K562 (cell line): ENCODE measurements around the gene SEMA6B. TPM values are rescaled to one million over a fixed set of nuclear protein-coding genes. Genes with fewer than 3 reads are reported as not detected.

ENCODE experiments used
- ATAC-seq: fragments of 200-7000 bp; cut with Tn5 transposase; 3 replicates; pipeline ENCODE4 v1.9.1; 2020; ENCODE audit warnings: moderate library complexity
- BruUV-seq: library from RNA; stranded (reverse); fragments of 400-500 nt; replicated peaks from 2 replicates; lab custom pipeline; 2021; lab: Mats Ljungman, UMichigan
- CTCF ChIA-PET: fragments of 300-600 bp; formaldehyde crosslinking; extraction: SDS; loops from one replicate; lab custom pipeline; 2021; ENCODE audit warnings: low intra/inter-chr PET ratio; lab: Yijun Ruan, JAX
- POLR2A ChIA-PET: fragments of 300-600, 350-650 bp; sonication (Branson Sonifier 250); formaldehyde crosslinking; extraction: SDS; loops from one replicate; lab custom pipeline; 2021; ENCODE audit warnings: antibody characterized with exemption, inconsistent platforms; lab: Yijun Ruan, JAX
- DNase-seq, 4 experiments: peaks; one replicate each; pipeline versions ENCODE4 v3.0.0 to v3.0.0-alpha.2; 2011 to 2018; ENCODE audit warnings: low spot score in 3 of 4, mixed read lengths in 3 of 4; ENCODE audit errors: extremely low read depth in 1 of 4
- FAIRE-seq: peaks from 2 replicates; lab custom pipeline; 2011; peaks lifted over from hg19 to GRCh38; lab: Jason Lieb, UNC
- H2AFZ ChIP-seq: 2 replicates; pipeline ENCODE4 v1.6.0; 2011; ENCODE audit warnings: low read depth, low read length, control low read depth, inconsistent platforms
- H3K27ac ChIP-seq: fragments of 200-600 bp; 3 replicates; pipeline ENCODE4 v1.8.0; 2011; ENCODE audit warnings: low read depth, mild to moderate bottlenecking, control low read depth, inconsistent platforms, low read length, moderate library complexity, mixed read lengths; ENCODE audit errors: extremely low read depth
- H3K27me3 ChIP-seq, 2 experiments: fragments of 300-600 bp in 1 of 2; 2 replicates in 1 of 2; 3 replicates in 1 of 2; pipeline versions ENCODE4 v1.6.0 to v1.8.0; 2011; ENCODE audit warnings: inconsistent platforms in 2 of 2, low read length in 2 of 2, mild to moderate bottlenecking in 1 of 2, mixed read lengths in 1 of 2, moderate library complexity in 1 of 2; ENCODE audit not compliant: control insufficient read depth in 2 of 2, insufficient read depth in 2 of 2
- H3K36me3 ChIP-seq: fragments of 300-600 bp; 3 replicates; pipeline ENCODE4 v1.8.0; 2011; ENCODE audit warnings: mild to moderate bottlenecking, low read length, inconsistent platforms; ENCODE audit not compliant: control insufficient read depth, insufficient read depth
- H3K4me1 ChIP-seq, 2 experiments: fragments of 200-600 bp in 1 of 2; replicated peaks in 1 of 2; 2 replicates in 1 of 2; 3 replicates in 1 of 2; pipeline versions ENCODE4 v1.5.1 to v1.8.0; 2011; ENCODE audit warnings: inconsistent platforms in 2 of 2, low read length in 2 of 2, mild to moderate bottlenecking in 1 of 2, mixed read lengths in 1 of 2, moderate library complexity in 1 of 2; ENCODE audit not compliant: control insufficient read depth in 2 of 2, insufficient read depth in 2 of 2
- H3K4me2 ChIP-seq: 2 replicates; pipeline ENCODE4 v1.6.1; 2011; ENCODE audit warnings: low read length, control low read depth, inconsistent platforms, mixed read lengths; ENCODE audit not compliant: insufficient read depth
- H3K4me3 ChIP-seq: fragments of 200-600 bp; sonication (generic), shearing (Covaris generic); 2 replicates; pipeline ENCODE4 v1.5.1; 2016; ENCODE audit warnings: control low read depth, inconsistent platforms
- H3K79me2 ChIP-seq: fragments of 200-600 bp; 3 replicates; pipeline ENCODE4 v1.8.0; 2011; ENCODE audit warnings: low read length, inconsistent platforms; ENCODE audit not compliant: control insufficient read depth, insufficient read depth
- H3K9ac ChIP-seq, 2 experiments: 2 replicates each; pipeline versions ENCODE4 v1.6.0 to v1.6.1; 2011; ENCODE audit warnings: low read depth in 2 of 2, low read length in 2 of 2, control low read depth in 1 of 2, inconsistent platforms in 1 of 2, mild to moderate bottlenecking in 1 of 2, mixed read lengths in 1 of 2; ENCODE audit not compliant: insufficient read depth in 1 of 2
- H3K9me1 ChIP-seq: one replicate; pipeline ENCODE4 v1.6.0; 2011; ENCODE audit warnings: inconsistent platforms, mild to moderate bottlenecking, low read length, moderate library complexity; ENCODE audit not compliant: control insufficient read depth, insufficient read depth
- H3K9me3 ChIP-seq: replicated peaks from 2 replicates; pipeline ENCODE4 v1.5.1; 2011; ENCODE audit warnings: low read depth, low read length, inconsistent platforms; ENCODE audit not compliant: control insufficient read depth, insufficient read depth
- H4K20me1 ChIP-seq: replicated peaks from 2 replicates; pipeline ENCODE4 v1.6.1; 2011; ENCODE audit warnings: low read length, inconsistent platforms, mixed read lengths; ENCODE audit not compliant: control insufficient read depth, insufficient read depth
- EZH2 ChIP-seq: IDR thresholded peaks from 2 replicates; pipeline ENCODE4 v1.6.1; 2012; ENCODE audit warnings: low read depth, mild to moderate bottlenecking, inconsistent platforms, low read length, borderline replicate concordance
- HDGF ChIP-seq: fragments of 450-650 bp; IDR thresholded peaks from 2 replicates; pipeline ENCODE4 v1.6.1; 2016
- MLX ChIP-seq, 2 experiments: fragments of 450-650 bp in 1 of 2; sonication (generic) in 1 of 2; formaldehyde crosslinking; conservative IDR thresholded peaks; 2 replicates each; pipeline versions ENCODE4 v1.4.0 to v1.8.1; 2020 to 2022; ENCODE audit warnings: mild to moderate bottlenecking in 1 of 2, missing genetic modification reagents in 1 of 2
- PHB2 ChIP-seq: fragments of 450-650 bp; IDR thresholded peaks from 2 replicates; pipeline ENCODE4 v1.6.1; 2017; ENCODE audit warnings: low read depth
- PKNOX1 ChIP-seq: fragments of 450-650 bp; IDR thresholded peaks from 2 replicates; pipeline ENCODE4 v1.6.1; 2016
- TEAD4 ChIP-seq, 2 experiments: sonication (generic) in 1 of 2; formaldehyde crosslinking in 1 of 2; IDR thresholded peaks; 2 replicates each; pipeline versions ENCODE4 v1.6.1 to v1.8.0; 2012 to 2022; ENCODE audit warnings: borderline replicate concordance in 1 of 2, inconsistent platforms in 1 of 2, low read length in 1 of 2, mild to moderate bottlenecking in 1 of 2, missing genetic modification reagents in 1 of 2
- TRIM24 ChIP-seq, 2 experiments: fragments of 450-650 bp; IDR thresholded peaks; 2 replicates each; pipeline ENCODE4 v1.6.1; 2016
- ZNF75A ChIP-seq: fragments of 450-650 bp; formaldehyde crosslinking; IDR thresholded peaks from 2 replicates; pipeline ENCODE4 v1.4.0; 2020; ENCODE audit warnings: mild to moderate bottlenecking
- WGBS: fragments of 100-300 bp; shearing (Covaris generic); methylation state at CpG from one replicate; pipeline ENCODE4 v1.1.6; 2016; ENCODE audit warnings: low coverage, mixed read lengths; ENCODE audit not compliant: insufficient coverage; ENCODE audit errors: missing lambda C conversion rate; 5-methylcytosine and 5-hydroxymethylcytosine counted together
- in situ Hi-C: fragments of 300-500 bp; cut with MboI; formaldehyde crosslinking; loops from 4 replicates; pipeline ENCODE4 v1.15.0; 2018; ENCODE audit warnings: inconsistent platforms, mixed read lengths
- intact Hi-C: fragments of 100-400 bp; cut with micrococcal nuclease; formaldehyde crosslinking; loops from 2 replicates; pipeline ENCODE4 v1.14.2; 2022
- polyA plus RNA-seq, 8 experiments: library from polyadenylated mRNA; depleted of rRNA in 4 of 8; stranded (reverse) in 5 of 8; unstranded in 3 of 8; fragments of >200 nt; fragmentation: Nextera tagmentation in 2 of 8; fragmentation: Illumina TruSeq in 1 of 8; extraction: Ambion mirVana in 2 of 8; extraction: Trizol in 1 of 8; gene quantifications; 2 replicates each; pipeline versions ENCODE4 v1.2.1 to v1.2.3, GENCODE V29; 2011 to 2014; ENCODE audit warnings: inconsistent platforms in 1 of 8, missing spikeins in 1 of 8
- total RNA-seq, 7 experiments: library from RNA; depleted of rRNA in 6 of 7; stranded (reverse); fragments of >200 nt in 6 of 7; fragmentation: Illumina TruSeq in 2 of 7; extraction: Trizol in 2 of 7; gene quantifications; 2 replicates each; pipeline versions ENCODE4 v1.2.1 to v1.2.3, GENCODE V29; 2011 to 2021; ENCODE audit warnings: low replicate concordance in 1 of 7
- TF ChIP-seq, protein P1 (sequence below): fragments of 450-650 bp; formaldehyde crosslinking; IDR thresholded peaks from 2 replicates; pipeline ENCODE4 v1.4.0; 2020; ENCODE audit warnings: mild to moderate bottlenecking, moderate library complexity
- TF ChIP-seq, protein P2 (sequence below): sonication (generic); formaldehyde crosslinking; IDR thresholded peaks from 2 replicates; pipeline ENCODE4 v1.8.0; 2022; ENCODE audit warnings: missing genetic modification reagents, mild to moderate bottlenecking, moderate library complexity, borderline replicate concordance

The SEMA6B gene
- total and polyA plus RNA-seq, 9 of the 15 experiments (the other 6 are each of a cell fraction or from before 2014, with no cell fraction given) = 0.65 to 4.6 (median 2.5) TPM; not detected in 2

- POLR2A ChIA-PET = no interaction called here
- no peaks in the 10 kb centered on the region for H4K20me1 ChIP-seq
- TF ChIP-seq ZNF75A (CRISPR knock-in tag) (no peak), HDGF (no peak), PHB2 (no peak), TRIM24 (IDR thresholded peaks at IDR 0.05) (no peak), TEAD4 (IDR thresholded peaks at IDR 0.05; ENCODE audit: low read length) (no peak), TEAD4 (CRISPR knock-in tag; IDR thresholded peaks at IDR 0.05; ENCODE audit: borderline replicate concordance) (no peak), PKNOX1 (no peak), MLX (CRISPR knock-in tag; conservative IDR thresholded peaks at IDR 0.05) (no peak), EZH2 (no peak)
- TF ChIP-seq, protein P1, sequence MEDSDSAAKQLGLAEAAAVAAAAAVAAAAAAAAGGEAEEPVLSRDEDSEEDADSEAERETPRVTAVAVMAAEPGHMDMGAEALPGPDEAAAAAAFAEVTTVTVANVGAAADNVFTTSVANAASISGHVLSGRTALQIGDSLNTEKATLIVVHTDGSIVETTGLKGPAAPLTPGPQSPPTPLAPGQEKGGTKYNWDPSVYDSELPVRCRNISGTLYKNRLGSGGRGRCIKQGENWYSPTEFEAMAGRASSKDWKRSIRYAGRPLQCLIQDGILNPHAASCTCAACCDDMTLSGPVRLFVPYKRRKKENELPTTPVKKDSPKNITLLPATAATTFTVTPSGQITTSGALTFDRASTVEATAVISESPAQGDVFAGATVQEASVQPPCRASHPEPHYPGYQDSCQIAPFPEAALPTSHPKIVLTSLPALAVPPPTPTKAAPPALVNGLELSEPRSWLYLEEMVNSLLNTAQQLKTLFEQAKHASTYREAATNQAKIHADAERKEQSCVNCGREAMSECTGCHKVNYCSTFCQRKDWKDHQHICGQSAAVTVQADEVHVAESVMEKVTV (CRISPR knock-in tag) = no peak
- TF ChIP-seq, protein P2, sequence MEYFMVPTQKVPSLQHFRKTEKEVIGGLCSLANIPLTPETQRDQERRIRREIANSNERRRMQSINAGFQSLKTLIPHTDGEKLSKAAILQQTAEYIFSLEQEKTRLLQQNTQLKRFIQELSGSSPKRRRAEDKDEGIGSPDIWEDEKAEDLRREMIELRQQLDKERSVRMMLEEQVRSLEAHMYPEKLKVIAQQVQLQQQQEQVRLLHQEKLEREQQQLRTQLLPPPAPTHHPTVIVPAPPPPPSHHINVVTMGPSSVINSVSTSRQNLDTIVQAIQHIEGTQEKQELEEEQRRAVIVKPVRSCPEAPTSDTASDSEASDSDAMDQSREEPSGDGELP = no peak
- H3K27ac ChIP-seq = no peak overlapping the region
- H3K4me1 ChIP-seq = peaks cover 0 to 34% of the 10 kb centered on the region in 2 experiments; a peak in 2 of 5 replicates
- DNase-seq (no peak), ATAC-seq (no peak), FAIRE-seq (no peak)
- no peak overlapping the region for H2AFZ ChIP-seq
- 33% methylated on average over 17 of the region's 17 CpGs for WGBS
- H3K4me3 ChIP-seq = no peak overlapping the region
- H3K79me2 ChIP-seq = no peaks in the 10 kb centered on the region
- H3K36me3 ChIP-seq = no peaks in the 10 kb centered on the region
- no TSS peak for BruUV-seq
- intact Hi-C loops = no loop called here
- H3K9me3 ChIP-seq = no peaks in the 10 kb centered on the region
- H3K9me1 ChIP-seq = no peaks in the 10 kb centered on the region
- H3K4me2 ChIP-seq = no peak overlapping the region
- in situ Hi-C loops = no loop called here
- H3K9ac ChIP-seq = no peak overlapping the region
- CTCF ChIA-PET = no interaction called here
- peaks cover 24 to 47% of the 10 kb centered on the region in 2 experiments; a peak in 4 of 5 replicates for H3K27me3 ChIP-seq
Observed at GRCh38 chr19:4513248-4513647, 46.2 kb downstream of the SEMA6B start.
